ENCODE results near the gene COG7. TPM values are rescaled to one million over a fixed set of nuclear protein-coding genes. Genes with fewer than 3 reads are reported as not detected.

The COG7 gene
- total RNA-seq, 1 donor from 2014 or later: 17.7 TPM

- H3K4me1 Mint-ChIP-seq (ENCODE audit: low read depth): peaks cover 36% of the 10 kb centered on the region
- peaks cover 2% of the 10 kb centered on the region for H3K36me3 Mint-ChIP-seq (ENCODE audit: low read depth)
- no peak for TF ChIP-seq CTCF (IDR thresholded peaks at IDR 0.05)
- no peak overlapping the region for H3K27ac Mint-ChIP-seq (ENCODE audit: unreplicated experiment)
- no peaks in the 10 kb centered on the region for H3K9me3 Mint-ChIP-seq (ENCODE audit: low read depth)
- H3K27me3 Mint-ChIP-seq (ENCODE audit: low read depth): no peaks in the 10 kb centered on the region
- no peak for DNase-seq (ENCODE audit: low spot score)
- H3K4me3 Mint-ChIP-seq (ENCODE audit: unreplicated experiment): no peak overlapping the region
Observed at GRCh38 chr16:23499801-23500200, 46.8 kb upstream of the COG7 start.

- no peak for DNase-seq (ENCODE audit: low spot score)
- H3K9me3 Mint-ChIP-seq (ENCODE audit: low read depth): no peaks in the 10 kb centered on the region
- peaks cover 26% of the 10 kb centered on the region for H3K4me1 Mint-ChIP-seq (ENCODE audit: low read depth)
- no peak overlapping the region for H3K27ac Mint-ChIP-seq (ENCODE audit: unreplicated experiment)
- no peaks in the 10 kb centered on the region for H3K27me3 Mint-ChIP-seq (ENCODE audit: low read depth)
- peaks cover 4% of the 10 kb centered on the region for H3K36me3 Mint-ChIP-seq (ENCODE audit: low read depth)
- no peak for TF ChIP-seq CTCF (IDR thresholded peaks at IDR 0.05)
- H3K4me3 Mint-ChIP-seq (ENCODE audit: unreplicated experiment): no peak overlapping the region
Observed at GRCh38 chr16:23498863-23499262, 45.9 kb upstream of the COG7 start.

GRCh38 chr16:23497543-23497868 is 44.5 kb upstream of the COG7 start:
- H3K4me1 Mint-ChIP-seq (ENCODE audit: low read depth): peaks cover 24% of the 10 kb centered on the region
- H3K9me3 Mint-ChIP-seq (ENCODE audit: low read depth): no peaks in the 10 kb centered on the region
- H3K36me3 Mint-ChIP-seq (ENCODE audit: low read depth): peaks cover 10% of the 10 kb centered on the region
- no peak for TF ChIP-seq CTCF (IDR thresholded peaks at IDR 0.05)
- H3K27ac Mint-ChIP-seq (ENCODE audit: unreplicated experiment): peak overlapping the region; percentile 11
- H3K27me3 Mint-ChIP-seq (ENCODE audit: low read depth): no peaks in the 10 kb centered on the region
- H3K4me3 Mint-ChIP-seq (ENCODE audit: unreplicated experiment): no peak overlapping the region
- DNase-seq (ENCODE audit: low spot score): no peak

GRCh38 chr16:23496821-23497542 is 44.0 kb upstream of the COG7 start:
- H3K4me3 Mint-ChIP-seq (ENCODE audit: unreplicated experiment): no peak overlapping the region
- TF ChIP-seq CTCF (IDR thresholded peaks at IDR 0.05): no peak

GRCh38 chr16:23495671-23496070 is 42.7 kb upstream of the COG7 start:
- Mint-ChIP-seq H3K36me3 (ENCODE audit: low read depth) (peaks cover 22% of the 10 kb centered on the region), H3K9me3 (ENCODE audit: low read depth) (no peaks in the 10 kb centered on the region), H3K4me3 (ENCODE audit: unreplicated experiment) (no peak overlapping the region), H3K27me3 (ENCODE audit: low read depth) (no peaks in the 10 kb centered on the region), H3K4me1 (ENCODE audit: low read depth) (peaks cover 33% of the 10 kb centered on the region), H3K27ac (ENCODE audit: unreplicated experiment) (no peak overlapping the region)
- no peak for TF ChIP-seq CTCF (IDR thresholded peaks at IDR 0.05)
- no peak for DNase-seq (ENCODE audit: low spot score)

More at GRCh38 chr16:23496821-23497542, 44.0 kb upstream of the COG7 start:
- Mint-ChIP-seq H3K36me3 (ENCODE audit: low read depth) (peaks cover 15% of the 10 kb centered on the region), H3K27ac (ENCODE audit: unreplicated experiment) (peak overlapping the region; percentile 11), H3K27me3 (ENCODE audit: low read depth) (no peaks in the 10 kb centered on the region), H3K4me1 (ENCODE audit: low read depth) (peaks cover 29% of the 10 kb centered on the region), H3K9me3 (ENCODE audit: low read depth) (no peaks in the 10 kb centered on the region)
- no peak for DNase-seq (ENCODE audit: low spot score)

All from chondrocyte (in vitro differentiated cells).